ENCODE measurements around the gene CELF1.

Gene CELF1

DNA sequence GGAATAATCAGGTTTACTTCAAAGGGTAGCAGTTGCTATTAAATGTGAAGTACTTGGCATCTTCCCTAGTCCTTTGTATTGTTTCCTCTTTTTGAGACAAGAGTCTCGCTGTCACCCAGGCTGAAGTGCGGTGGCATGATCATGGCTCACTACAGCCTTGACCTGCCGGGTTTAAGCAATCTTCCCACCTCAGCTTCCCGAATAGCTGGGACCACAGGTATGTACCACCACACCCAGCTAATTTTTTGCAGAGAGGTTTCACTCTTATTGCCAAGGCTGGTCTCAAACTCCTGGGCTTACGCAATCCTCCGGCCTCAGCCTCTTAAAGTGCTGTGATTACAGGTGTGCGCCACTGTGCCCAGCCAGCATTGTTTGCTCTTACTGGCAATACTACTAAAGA is 67.8 kb downstream of the CELF1 start:
- no peak for DNase-seq (ENCODE audit: low read depth)

DNA sequence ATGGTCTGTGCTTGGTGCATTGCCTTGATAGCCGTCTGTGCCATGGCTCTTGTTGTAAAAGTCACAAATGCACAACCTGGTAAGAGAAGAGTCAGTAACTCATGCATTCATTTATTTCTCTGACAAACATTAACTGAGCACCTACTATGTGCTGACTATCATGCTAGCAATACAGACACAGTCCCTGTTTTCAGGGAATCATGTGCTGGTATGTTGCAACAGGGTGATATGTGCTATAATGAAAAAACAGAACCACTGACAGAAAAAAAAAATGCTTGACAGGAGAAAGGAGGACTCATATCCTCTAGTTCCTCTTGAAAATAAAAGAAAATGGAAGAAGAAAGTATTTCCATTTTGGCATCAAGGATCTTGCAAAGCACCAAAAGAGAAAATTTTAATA is 69.5 kb downstream of the CELF1 start:
- no peak for DNase-seq (ENCODE audit: low read depth)

DNA sequence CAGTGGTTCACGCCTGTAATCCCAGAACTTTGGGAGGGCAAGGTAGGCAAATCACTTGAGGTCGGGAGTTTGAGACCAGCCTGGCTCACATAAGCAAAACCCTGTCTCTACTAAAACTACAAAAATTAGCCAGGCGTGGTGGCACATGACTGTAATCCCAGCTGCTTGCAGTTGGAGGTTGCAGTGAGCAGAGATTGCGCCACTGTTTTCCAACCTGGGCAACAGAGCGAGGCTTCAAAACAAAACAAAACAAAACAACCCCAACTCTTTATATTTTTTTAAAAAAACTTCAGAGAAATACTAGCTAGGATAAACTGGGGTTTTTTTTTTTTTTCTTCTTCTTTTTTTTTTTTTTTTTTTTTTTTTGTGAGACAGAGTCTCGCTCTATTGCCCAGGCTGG is 72.2 kb downstream of the CELF1 start:
- no peak for DNase-seq (ENCODE audit: low read depth)

DNA sequence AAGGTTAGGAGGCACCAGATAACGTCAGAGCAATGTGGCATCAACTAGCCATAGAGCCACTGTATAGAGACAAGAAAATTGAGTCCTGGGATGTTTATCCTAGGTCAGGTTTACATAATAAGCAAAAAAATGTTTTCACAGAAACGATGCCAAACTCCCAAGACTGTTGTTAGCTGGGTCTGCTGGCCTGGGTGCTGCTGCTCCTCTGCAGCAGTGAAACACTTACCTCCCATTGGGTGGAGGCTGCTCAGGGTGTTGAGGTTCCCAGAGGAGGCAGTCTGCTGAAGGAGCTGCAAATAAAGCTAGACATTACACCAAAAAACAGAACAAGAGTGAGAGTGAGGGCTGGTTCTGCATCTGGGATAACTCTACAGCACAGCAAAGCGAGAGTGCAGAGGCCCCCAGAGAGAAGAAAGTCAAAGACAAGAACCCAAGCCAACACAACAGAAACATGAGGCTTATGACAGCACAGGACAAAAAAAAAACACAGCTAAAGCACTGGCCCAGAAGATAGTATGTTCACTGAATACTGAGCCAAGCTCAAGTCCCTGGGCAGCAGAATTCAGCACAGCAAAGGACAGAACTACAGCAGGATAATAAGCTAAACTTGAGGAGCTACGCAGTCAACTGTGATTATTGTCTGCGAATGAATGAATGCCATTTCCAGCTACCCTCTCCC is 74.1 kb downstream of the CELF1 start:
- DNase-seq (ENCODE audit: low read depth), result no peak

DNA sequence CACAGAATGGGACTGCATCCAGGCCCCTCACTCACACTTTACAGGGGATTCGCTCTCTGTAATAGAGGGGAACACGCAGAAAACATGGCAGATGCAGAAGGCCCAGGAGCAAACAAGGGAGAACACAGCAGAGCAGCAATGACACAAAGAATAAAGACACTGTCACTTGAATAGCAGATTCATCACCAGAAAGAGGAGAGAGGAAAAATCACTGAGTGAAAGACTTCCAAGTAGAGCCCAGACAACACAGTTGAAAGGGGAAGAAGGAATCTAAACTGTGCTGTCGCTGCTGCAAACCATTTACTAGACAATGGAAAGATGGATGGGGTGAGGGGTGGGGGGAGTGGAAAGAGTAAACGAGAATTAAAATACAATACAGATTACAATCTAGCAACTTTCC is 75.2 kb downstream of the CELF1 start:
- no peak for DNase-seq (ENCODE audit: low read depth)

DNA sequence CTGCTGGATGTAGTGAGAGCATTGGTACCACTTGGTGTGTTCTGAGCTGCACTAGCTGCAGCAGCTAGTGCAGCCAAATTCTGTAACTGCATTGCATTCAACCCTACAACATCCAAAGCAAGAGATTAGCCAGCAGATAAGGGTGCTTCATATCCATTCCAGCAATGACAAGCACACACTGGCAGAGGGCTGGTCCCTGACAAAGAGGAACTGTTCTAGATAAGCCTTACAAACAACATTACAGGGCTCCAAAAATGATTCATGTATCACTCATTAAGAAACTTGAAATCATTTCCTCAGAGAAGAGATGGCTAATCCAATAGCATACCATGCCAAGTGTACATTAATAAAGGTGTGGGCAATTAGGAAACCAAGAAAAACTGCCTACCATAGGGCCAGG is 75.6 kb downstream of the CELF1 start:
- no peak for DNase-seq (ENCODE audit: low read depth)

DNA sequence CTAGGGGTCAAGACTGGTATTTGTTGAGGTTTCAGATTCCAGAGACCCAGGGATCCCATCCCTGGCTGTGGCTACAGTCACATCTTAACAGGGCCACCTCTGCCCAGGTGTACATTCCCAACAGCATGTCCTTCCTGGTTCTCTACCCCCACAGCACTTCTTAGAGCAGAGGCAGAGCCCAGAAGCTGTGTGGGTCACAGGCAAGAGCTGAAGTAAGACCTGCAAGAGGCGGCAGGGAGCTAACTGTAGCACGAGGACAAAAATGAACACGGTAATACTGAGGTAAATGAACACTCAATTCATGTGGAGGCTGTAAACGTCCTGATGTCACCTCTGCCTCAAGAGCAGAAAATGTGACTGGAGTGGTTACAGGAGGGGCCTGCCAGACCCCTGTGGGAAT is 82.3 kb downstream of the CELF1 start:
- no peak for DNase-seq (ENCODE audit: low read depth)

DNA sequence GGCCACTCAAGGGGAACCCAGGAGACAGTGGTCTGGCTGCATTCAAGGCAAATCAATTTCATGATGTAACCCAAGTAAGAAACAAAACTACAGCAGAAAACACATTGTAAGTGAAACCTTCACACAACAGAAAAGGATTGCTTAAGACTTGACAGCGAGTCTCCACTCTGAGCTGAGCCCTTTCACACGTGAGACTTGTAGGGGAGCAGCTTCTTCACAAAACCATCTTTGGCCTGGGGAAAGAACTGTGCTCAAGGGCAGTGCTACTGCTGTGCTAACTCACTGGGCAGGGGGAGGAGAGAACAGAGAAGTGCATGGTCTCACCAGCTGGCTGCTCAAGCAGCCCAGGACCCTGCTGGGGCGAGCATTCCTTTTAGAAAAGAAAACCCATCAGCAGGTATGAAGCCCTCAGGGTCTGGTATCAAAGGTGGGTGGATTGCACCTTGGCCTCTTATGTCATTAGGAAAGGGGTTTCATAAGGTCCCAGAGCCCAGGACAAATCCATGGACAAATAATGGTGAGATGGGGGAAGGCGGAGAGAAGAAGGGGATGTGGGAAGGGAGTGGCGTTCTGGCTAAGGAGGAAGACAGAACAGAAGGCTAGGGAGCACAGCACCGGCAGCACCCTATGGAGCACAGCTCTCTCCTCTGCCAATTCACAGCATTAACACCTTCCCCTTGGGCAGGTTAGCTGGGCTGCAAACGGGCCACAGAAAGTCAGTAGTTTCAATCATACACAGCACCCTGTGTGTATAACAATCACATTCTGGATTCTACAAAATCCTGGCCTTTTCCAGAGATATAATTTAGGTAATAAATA is 83.4 kb downstream of the CELF1 start:
- DNase-seq (ENCODE audit: low read depth), result no peak

DNA sequence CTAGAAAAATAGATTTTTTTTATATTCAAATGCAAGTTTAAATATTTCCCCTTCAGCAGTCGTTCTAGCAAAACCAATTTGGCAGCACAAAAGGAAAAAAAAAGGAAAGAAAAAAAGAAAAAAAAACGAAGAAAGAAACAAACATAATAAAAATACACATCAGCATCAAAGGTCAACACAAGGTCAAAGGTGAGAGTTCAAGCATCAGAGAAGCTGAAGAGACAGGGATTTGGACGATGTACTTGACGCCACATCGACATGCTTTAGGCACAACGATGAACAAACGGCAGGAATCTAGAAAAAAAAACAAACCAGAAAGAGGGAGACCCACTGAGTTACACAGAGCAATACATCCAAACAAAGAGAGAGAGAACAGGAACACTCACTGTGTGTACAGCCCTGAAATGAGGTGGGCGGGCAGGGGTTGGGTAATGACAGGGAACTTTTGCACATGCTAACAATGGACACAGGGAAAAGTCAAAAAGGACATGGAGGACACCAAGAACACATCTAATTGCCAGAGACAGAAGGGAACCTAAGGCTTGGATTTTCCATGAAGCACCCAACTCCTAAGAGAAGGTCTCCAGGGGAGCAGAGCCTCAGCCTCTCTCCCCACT is 84.2 kb downstream of the CELF1 start:
- DNase-seq (ENCODE audit: low read depth), result no peak

DNA sequence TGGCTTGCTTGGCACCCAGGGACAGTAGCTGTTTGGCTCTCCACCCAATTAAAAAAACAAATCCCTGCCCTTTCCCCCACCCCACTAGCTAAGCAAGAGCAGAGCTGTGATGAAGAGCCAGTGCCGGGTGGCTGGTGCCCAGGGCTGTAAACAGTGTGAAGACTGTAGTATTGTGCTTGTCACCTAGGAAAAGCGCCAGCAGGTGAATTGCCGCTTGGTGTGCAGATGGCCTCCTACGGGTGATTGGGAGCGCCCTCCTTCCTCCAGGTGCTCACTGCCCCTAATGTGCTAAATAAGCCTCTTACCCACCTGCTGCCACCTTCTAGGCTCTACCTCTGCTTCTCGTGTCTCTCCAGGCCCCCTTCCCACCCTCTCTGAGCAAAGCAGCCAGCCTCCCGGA is 85.6 kb downstream of the CELF1 start:
- DNase-seq (ENCODE audit: low read depth), result no peak

DNA sequence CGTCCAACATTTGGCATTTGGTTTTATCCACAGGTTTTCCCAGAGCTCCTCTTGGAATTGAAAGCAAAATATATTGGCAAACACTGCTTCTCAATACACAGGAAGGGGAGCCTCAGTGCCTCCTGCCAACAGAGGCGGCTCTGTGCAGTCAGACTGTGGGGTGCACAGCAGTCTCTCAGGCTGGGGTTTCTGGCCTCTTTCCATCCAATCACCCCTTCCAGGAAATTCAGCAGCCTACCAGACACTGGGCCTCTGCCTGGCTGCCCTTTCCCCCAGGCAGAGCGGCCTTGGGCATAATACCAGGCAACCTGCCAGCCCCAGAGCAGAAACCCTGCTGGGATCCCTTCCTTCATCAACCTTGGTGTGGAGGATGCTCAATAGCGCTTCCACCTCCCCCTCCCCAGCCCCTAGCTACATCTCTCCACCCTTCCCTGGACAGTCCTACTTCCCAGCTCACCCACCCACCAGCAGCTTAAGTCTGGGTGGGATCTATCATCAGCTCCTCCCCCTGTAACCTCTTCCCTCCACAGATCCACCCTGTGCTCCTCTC is 86.2 kb downstream of the CELF1 start:
- no peak for DNase-seq (ENCODE audit: low read depth)

DNA sequence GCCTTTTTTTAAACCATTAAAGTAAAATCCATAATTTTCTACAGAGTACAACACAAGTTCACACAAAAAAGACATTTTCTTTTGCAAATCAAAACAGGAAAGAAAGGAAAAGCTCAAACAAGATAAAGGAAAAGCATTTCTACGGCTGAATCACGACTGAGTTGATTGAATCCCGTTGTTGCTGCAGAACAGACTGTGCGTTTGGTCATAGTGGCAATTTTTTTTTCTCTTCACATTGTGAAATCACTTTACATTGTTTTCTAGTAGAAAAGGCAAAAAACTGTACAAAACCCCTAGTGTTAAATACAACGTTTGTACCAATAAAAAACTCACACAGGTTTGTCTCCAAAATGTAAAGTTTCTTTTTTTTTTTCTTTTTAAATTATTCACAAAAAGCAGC is 86.7 kb downstream of the CELF1 start:
- no peak for DNase-seq (ENCODE audit: low read depth)

DNA sequence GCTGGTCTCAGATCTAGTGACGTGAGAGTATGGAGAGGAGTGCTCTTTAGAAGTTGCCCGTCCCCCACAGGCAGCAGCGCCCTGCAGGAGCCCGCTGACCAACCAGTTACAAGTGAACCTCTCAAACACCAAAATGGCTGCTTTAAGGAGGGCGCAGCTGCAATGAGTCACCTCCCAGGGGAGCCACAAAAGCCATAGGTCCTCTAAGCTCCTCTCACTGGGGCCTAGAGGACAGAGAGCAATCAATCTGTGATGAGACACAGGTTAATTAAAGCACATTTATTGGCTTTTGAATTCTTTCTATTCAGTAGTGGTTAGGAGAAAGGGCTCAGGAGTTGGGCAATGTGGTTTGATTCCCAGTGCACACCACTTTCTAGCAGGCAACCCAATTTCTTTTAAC is 88.4 kb downstream of the CELF1 start:
- no peak for DNase-seq (ENCODE audit: low read depth)

DNA sequence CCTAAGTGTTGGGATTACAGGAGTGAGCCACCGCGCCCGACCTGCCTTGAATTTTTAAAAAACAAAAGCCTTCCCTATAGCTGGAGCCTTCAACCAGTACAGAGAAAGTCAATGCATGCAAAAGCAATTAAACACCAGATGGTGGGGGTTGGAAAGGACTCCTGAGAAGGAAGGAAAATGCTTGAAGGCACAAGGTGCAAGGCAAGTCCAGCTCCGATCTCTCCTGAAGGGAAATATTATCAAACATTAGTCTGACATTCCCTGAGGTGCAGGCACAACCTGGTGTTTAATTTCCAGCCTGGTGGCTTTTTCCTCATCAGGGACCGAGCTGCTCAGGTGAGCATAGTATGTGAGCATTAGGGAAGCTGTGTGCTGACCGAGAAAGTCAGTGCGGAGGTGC is 91.1 kb downstream of the CELF1 start:
- DNase-seq (ENCODE audit: low read depth), result no peak

DNA sequence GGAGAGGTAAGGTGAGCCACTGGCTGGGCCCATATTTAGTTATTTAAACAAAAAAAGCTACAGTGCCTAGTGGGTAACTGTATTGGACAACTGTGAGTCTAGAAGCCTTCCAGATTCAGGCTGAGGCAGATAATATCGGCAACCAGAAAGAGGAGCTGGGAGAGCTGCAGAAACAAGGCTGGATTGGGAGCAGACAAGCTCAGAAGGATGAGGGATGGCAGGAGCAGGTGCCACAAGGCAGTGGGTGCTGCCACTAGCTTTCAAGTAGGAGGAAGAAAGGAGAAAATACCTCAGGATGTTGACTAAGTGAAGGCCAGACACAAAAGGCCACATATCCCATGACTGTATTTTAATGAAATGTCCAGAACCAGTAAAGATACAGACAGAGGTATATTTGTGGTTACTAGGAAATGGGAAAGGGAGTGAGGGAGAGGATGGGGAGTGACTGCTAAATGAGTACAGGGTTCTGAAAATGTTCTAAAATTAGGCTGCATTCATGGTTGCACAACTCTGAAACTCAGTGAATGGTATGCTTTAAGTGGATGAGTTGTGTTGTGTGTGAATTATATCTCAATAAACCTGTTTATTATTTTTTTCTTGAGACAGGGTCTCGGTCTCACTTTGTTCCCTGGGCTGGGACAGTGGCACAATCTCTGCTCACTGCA is 92.2 kb downstream of the CELF1 start:
- DNase-seq (ENCODE audit: low read depth), result no peak

DNA sequence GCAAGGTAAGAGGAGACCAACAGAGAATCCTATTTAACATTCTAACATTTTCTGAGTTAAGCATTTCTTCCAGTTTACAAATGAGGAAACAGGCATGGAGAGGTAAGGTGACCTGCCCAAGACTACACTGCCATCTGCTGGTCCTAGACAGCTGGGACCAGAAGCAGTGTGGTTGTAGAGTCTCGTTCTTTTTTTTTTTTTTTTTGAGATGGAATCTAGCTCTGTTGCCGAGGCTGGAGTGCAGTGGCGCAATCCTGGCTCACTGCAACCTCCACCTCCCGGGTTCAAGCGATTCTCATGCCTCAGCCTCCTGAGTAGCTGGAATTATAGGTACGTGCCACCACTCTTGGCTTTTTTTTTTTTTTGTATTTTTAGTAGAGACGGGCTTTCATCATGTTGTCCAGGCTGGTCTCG is 98.7 kb downstream of the CELF1 start:
- DNase-seq (ENCODE audit: low read depth), result peak; percentile 42

DNA sequence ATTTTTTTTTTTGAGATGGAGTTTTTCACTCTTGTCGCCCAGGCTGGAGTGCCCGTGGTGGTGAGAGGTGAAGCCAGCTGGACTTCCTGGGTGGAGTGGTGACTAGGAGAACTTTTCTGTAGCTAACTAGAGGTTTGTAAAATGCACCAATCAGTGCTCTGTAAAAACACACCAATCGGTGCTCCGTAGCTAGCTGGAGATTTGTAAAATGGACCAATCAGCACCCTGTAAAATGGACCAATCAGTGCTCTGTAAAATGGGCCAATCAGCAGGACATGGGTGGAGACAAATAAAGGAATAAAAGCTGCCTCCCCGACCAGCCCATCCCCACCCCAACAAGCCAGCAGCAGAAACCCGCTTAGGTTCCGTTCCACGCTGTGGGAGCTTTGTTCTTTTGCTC is 99.6 kb downstream of the CELF1 start:
- no peak for DNase-seq (ENCODE audit: low read depth)

DNA sequence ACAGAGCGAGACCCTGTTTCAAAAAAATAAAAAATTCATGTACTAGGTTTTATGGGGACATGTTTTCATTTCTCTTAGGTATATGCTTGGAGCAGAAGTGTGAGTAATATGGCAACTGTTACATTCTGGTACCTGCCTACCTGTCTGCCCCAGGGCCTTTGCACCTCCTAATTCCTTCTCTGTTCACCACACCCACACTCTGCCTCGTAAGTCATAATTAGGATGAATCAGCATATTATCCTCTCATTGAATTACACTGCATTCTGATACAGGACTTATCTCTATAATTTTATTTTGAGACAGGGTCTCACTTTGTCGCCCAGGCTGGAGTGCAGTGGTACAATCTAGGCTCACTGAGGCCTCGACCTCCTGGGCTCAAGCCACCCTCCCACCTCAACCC is 100.9 kb downstream of the CELF1 start:
- no peak for DNase-seq (ENCODE audit: low read depth)

DNA sequence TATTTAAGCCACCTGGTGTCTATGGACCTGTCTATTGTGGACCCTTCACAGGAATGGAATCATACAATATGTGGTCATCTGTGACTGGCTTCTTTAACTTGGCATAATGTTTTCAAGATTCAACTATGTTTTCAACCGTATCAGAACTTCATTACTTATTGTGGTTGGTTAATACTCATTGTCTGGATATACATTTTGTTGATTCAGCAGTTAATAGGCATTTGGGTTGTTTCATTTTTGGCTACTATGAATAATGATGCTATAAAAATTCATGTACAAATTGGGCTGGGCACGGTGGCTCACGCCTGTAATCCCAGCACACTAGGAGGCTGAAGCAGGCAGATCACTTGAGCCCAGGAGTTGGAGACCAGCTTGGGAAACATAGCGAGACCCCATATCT is 101.5 kb downstream of the CELF1 start:
- no peak for DNase-seq (ENCODE audit: low read depth)

DNA sequence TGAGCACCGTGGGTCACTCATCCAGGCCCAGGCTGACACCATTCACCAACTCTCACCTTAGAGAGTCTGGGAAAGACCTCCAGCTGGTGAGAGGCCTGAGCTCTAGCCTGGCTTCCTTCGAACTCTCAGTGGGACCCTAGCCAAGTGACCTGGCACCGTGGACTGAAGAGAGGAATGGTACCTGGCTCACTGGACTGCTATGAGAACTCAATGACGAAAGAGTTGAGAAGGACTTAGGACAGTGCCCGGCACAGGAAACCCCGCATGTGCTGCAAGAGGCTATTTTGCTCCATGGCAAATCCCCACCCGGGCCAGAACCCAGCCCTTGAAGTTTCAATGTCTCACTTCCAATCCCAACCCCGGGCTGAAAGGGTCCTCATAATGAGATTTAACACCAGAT is 103.4 kb downstream of the CELF1 start:
- no peak for DNase-seq (ENCODE audit: low read depth)

DNA sequence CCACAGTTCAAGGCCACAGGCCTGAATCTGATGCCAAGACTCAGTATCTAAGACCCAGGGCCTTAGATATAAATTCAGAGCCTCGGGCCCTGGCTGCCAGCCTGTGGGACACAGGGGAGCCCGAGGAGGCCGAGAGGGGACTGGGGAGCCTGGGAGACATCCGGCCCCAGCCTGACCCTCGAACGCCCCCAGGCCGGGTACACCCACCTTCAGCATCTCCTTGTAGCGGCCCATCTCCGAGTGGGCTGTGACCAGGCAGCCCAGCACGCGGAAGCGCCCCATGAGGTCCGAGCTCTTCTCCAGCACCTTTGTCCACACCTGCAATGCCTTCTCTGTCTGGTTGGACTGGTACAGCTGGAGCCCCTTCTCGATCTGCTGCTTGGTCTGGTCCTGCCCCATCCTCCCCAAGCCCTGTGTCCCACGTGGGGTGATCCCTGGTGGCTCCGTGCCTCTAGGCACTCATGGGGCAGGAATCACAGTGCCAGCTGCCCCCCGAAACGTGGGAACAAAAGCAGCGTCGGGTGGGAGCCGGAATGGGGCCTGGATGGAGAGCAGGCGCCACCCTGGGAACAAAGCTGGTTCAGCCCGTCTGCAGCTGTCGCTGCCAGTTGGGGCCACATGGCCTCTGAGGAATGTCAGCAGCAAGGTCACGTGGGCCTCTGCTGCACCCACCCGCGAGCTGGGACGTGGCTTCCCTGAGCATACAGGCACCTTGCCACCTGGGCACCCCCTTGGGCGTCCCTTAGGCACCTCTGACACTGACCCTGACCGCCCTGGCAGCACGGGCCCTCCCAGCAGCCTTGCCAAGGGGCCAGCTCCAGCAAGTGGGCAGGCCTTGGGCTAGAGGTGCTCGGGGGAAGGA is 104.1 kb downstream of the CELF1 start, which contains the start of gene RAPSN:
TSS of gene RAPSN (minus strand) at position 571 of the 862 bp plus-strand sequence. CDS start at position 399, 172 bp downstream.
- no peak for DNase-seq (ENCODE audit: low read depth)

Data from activated T-cell treated with anti-CD3 and anti-CD28 coated beads for 48 hours (primary cell).